T follicular helper cell (primary cell): ENCODE results near the gene NRXN3.

Experiments used
- DNase-seq: peaks from one replicate; pipeline ENCODE4 v3.0.0-alpha.2; 2020; ENCODE audit warnings: low read depth

Gene NRXN3

GRCh38 chr14:79822034-79822433 is 1651.9 kb downstream of the NRXN3 start:
- DNase-seq, result no peak

- DNase-seq, result no peak
Measured at GRCh38 chr14:79825046-79825521, 1654.9 kb downstream of the NRXN3 start.

GRCh38 chr14:79826362-79826761 is 1656.2 kb downstream of the NRXN3 start:
- no peak for DNase-seq

GRCh38 chr14:79829405-79830166 is 1659.4 kb downstream of the NRXN3 start:
- no peak for DNase-seq

- DNase-seq, result no peak
Measured at GRCh38 chr14:79831195-79831892, 1661.2 kb downstream of the NRXN3 start.

GRCh38 chr14:79833781-79834180 is 1663.6 kb downstream of the NRXN3 start:
- no peak for DNase-seq

- DNase-seq, result no peak
Measured at GRCh38 chr14:79834868-79835267, 1664.7 kb downstream of the NRXN3 start.

GRCh38 chr14:79836577-79836976 is 1666.4 kb downstream of the NRXN3 start:
- DNase-seq, result no peak

GRCh38 chr14:79837699-79838098 is 1667.5 kb downstream of the NRXN3 start:
- DNase-seq, result no peak

- DNase-seq, result no peak
Measured at GRCh38 chr14:79840103-79840502, 1669.9 kb downstream of the NRXN3 start.

- no peak for DNase-seq
Measured at GRCh38 chr14:79840831-79841230, 1670.7 kb downstream of the NRXN3 start.

- DNase-seq, result no peak
Measured at GRCh38 chr14:79841433-79841832, 1671.3 kb downstream of the NRXN3 start.

- no peak for DNase-seq
Measured at GRCh38 chr14:79842270-79842669, 1672.1 kb downstream of the NRXN3 start.

- DNase-seq, result no peak
Measured at GRCh38 chr14:79852950-79853744, 1683.0 kb downstream of the NRXN3 start.

- no peak for DNase-seq
Measured at GRCh38 chr14:79855789-79856188, 1685.6 kb downstream of the NRXN3 start.

GRCh38 chr14:79856381-79856780 is 1686.2 kb downstream of the NRXN3 start:
- DNase-seq, result no peak

- no peak for DNase-seq
Measured at GRCh38 chr14:79861111-79861510, 1690.9 kb downstream of the NRXN3 start.

GRCh38 chr14:79862045-79862444 is 1691.9 kb downstream of the NRXN3 start:
- no peak for DNase-seq

- DNase-seq, result no peak
Measured at GRCh38 chr14:79871136-79871535, 1701.0 kb downstream of the NRXN3 start.

GRCh38 chr14:79878229-79878628 is 1708.1 kb downstream of the NRXN3 start:
- DNase-seq, result no peak

- DNase-seq, result no peak
Measured at GRCh38 chr14:79878785-79879184, 1708.6 kb downstream of the NRXN3 start.

GRCh38 chr14:79881299-79881698 is 1711.1 kb downstream of the NRXN3 start:
- no peak for DNase-seq

- DNase-seq, result no peak
Measured at GRCh38 chr14:79890527-79890926, 1720.4 kb downstream of the NRXN3 start.
